ENCODE data around the gene THSD4. TPM values are rescaled to one million over a fixed set of nuclear protein-coding genes. Genes with fewer than 3 reads are reported as not detected.

The THSD4 gene
- total RNA-seq, 1 experiment from 2014 or later: 65.4 TPM

DNA sequence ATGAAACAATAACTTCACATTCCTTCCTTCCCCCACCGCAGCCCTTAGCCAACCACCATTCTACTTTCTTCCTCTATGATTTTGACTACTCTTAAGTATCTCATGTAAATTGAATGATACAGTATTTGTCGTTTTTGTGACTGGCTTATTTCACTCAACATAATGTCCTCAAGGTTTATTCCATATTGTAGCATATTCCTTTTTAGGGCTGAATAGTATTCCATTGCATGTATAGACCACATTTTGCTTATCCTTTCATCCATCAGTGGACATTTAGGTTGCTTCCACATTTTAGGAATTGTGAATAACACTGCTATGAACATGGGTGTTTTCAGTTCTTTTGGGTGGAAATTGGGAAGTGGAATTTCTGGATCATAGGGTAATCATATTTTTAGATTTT is 106.1 kb downstream of the THSD4 start:
- POLR2A ChIA-PET: no interaction called here
- ATAC-seq: no peak

DNA sequence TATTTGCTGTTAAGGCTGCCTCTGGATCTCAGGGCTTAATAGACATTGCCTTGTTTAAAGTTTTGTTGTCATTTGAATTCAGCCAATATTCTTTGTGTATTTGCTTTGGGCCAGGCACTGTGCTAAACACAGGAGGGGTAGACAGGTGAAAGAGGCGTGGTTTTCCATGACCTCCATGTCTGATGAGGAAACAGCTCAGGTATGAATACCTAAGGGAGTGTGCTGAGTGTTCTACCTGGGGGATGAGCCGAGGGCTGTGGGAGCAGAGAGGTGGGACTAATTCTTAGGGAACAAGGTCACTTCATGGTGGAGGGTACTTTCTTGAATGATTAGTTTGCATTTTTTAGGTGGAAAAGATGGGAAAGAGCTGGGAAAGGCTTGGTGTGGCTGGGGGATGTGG is 108.2 kb downstream of the THSD4 start:
- intact Hi-C loops (cut with micrococcal nuclease; ENCODE audit: unreplicated experiment) (no loop called here), in situ Hi-C loops (cut with HindIII; ENCODE audit: low pct_unique_long_range_greater_than_20kb, low sequenced_read_pairs) (no loop called here)
- BruUV-seq (replicated peaks): no TSS peak
- DNase-seq (ENCODE audit: low read depth, low spot score) (no peak), ATAC-seq (no peak)
- Histone ChIP-seq H3K9me3 (ENCODE audit: control insufficient read depth, insufficient read depth, low read depth, low read length) (no peaks in the 10 kb centered on the region), H3K4me1 (ENCODE audit: control insufficient read depth, insufficient read depth, low read length) (no peaks in the 10 kb centered on the region), H3K4me3 (ENCODE audit: low read depth in 2 of 2, low read length in 2 of 2) (no peak overlapping the region), H3K27ac (ENCODE audit: low read length) (no peak overlapping the region), H3K27me3 (ENCODE audit: control insufficient read depth, insufficient read depth, low read length) (no peaks in the 10 kb centered on the region), H3K36me3 (ENCODE audit: control insufficient read depth, insufficient read depth, low read length) (no peaks in the 10 kb centered on the region)
- TF ChIP-seq SIN3A (IDR thresholded peaks at IDR 0.05; ENCODE audit: borderline replicate concordance, insufficient read depth, low read depth, low read length) (no peak), TCF7L2 (IDR thresholded peaks at IDR 0.05; ENCODE audit: low read depth, low read length) (no peak), POLR2AphosphoS5 (IDR thresholded peaks at IDR 0.05; ENCODE audit: low read depth, low read length) (no peak)
- TF ChIP-seq, protein P1, sequence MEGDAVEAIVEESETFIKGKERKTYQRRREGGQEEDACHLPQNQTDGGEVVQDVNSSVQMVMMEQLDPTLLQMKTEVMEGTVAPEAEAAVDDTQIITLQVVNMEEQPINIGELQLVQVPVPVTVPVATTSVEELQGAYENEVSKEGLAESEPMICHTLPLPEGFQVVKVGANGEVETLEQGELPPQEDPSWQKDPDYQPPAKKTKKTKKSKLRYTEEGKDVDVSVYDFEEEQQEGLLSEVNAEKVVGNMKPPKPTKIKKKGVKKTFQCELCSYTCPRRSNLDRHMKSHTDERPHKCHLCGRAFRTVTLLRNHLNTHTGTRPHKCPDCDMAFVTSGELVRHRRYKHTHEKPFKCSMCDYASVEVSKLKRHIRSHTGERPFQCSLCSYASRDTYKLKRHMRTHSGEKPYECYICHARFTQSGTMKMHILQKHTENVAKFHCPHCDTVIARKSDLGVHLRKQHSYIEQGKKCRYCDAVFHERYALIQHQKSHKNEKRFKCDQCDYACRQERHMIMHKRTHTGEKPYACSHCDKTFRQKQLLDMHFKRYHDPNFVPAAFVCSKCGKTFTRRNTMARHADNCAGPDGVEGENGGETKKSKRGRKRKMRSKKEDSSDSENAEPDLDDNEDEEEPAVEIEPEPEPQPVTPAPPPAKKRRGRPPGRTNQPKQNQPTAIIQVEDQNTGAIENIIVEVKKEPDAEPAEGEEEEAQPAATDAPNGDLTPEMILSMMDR (IDR thresholded peaks at IDR 0.05): no peak
- TF ChIP-seq, protein P2, sequence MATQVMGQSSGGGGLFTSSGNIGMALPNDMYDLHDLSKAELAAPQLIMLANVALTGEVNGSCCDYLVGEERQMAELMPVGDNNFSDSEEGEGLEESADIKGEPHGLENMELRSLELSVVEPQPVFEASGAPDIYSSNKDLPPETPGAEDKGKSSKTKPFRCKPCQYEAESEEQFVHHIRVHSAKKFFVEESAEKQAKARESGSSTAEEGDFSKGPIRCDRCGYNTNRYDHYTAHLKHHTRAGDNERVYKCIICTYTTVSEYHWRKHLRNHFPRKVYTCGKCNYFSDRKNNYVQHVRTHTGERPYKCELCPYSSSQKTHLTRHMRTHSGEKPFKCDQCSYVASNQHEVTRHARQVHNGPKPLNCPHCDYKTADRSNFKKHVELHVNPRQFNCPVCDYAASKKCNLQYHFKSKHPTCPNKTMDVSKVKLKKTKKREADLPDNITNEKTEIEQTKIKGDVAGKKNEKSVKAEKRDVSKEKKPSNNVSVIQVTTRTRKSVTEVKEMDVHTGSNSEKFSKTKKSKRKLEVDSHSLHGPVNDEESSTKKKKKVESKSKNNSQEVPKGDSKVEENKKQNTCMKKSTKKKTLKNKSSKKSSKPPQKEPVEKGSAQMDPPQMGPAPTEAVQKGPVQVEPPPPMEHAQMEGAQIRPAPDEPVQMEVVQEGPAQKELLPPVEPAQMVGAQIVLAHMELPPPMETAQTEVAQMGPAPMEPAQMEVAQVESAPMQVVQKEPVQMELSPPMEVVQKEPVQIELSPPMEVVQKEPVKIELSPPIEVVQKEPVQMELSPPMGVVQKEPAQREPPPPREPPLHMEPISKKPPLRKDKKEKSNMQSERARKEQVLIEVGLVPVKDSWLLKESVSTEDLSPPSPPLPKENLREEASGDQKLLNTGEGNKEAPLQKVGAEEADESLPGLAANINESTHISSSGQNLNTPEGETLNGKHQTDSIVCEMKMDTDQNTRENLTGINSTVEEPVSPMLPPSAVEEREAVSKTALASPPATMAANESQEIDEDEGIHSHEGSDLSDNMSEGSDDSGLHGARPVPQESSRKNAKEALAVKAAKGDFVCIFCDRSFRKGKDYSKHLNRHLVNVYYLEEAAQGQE (IDR thresholded peaks at IDR 0.05; ENCODE audit: insufficient read depth in 1 of 2, low read depth in 2 of 2, low read length in 1 of 2): no peak
- POLR2A ChIA-PET: no interaction called here
- CTCF ChIA-PET: no interaction called here

More for the DNA sequence above, 106.1 kb downstream of the THSD4 start:
- H3K27me3 ChIP-seq (ENCODE audit: control insufficient read depth, insufficient read depth, low read length): no peaks in the 10 kb centered on the region
- H3K27ac ChIP-seq (ENCODE audit: low read length): no peak overlapping the region
- CTCF ChIA-PET: no interaction called here
- intact Hi-C loops (cut with micrococcal nuclease; ENCODE audit: unreplicated experiment) (no loop called here), in situ Hi-C loops (cut with HindIII; ENCODE audit: low pct_unique_long_range_greater_than_20kb, low sequenced_read_pairs) (no loop called here)
- H3K9me3 ChIP-seq (ENCODE audit: control insufficient read depth, insufficient read depth, low read depth, low read length): no peaks in the 10 kb centered on the region
- no TSS peak for BruUV-seq (replicated peaks)
- TF ChIP-seq, protein P2 (IDR thresholded peaks at IDR 0.05; ENCODE audit: insufficient read depth in 1 of 2, low read depth in 2 of 2, low read length in 1 of 2): no peak
- TF ChIP-seq, protein P1 (IDR thresholded peaks at IDR 0.05): no peak
- no peak for TF ChIP-seq SIN3A (IDR thresholded peaks at IDR 0.05; ENCODE audit: borderline replicate concordance, insufficient read depth, low read depth, low read length)
- TF ChIP-seq POLR2AphosphoS5 (IDR thresholded peaks at IDR 0.05; ENCODE audit: low read depth, low read length): no peak
- no peak for TF ChIP-seq TCF7L2 (IDR thresholded peaks at IDR 0.05; ENCODE audit: low read depth, low read length)
- H3K36me3 ChIP-seq (ENCODE audit: control insufficient read depth, insufficient read depth, low read length): no peaks in the 10 kb centered on the region
- H3K4me1 ChIP-seq (ENCODE audit: control insufficient read depth, insufficient read depth, low read length): no peaks in the 10 kb centered on the region
- no peak for DNase-seq (ENCODE audit: low read depth, low spot score)
- no peak overlapping the region for H3K4me3 ChIP-seq (ENCODE audit: low read depth in 2 of 2, low read length in 2 of 2)
